Upper lobe of left lung (tissue), 6 donors: Measurements from ENCODE around the gene CBLIF. TPM values are rescaled to one million over a fixed set of nuclear protein-coding genes. Genes with fewer than 3 reads are reported as not detected.

Source experiments
- ATAC-seq, 2 donors: fragments of 200-7000 bp; cut with Tn5 transposase; one replicate each; pipeline ENCODE4 v1.9.1; 2022; ENCODE audit warnings: mild to moderate bottlenecking in 2 of 2, moderate library complexity in 2 of 2; ENCODE audit not compliant: low FRiP score in 2 of 2
- DNase-seq, 2 donors: peaks; one replicate each; pipeline ENCODE4 v3.0.0-alpha.2; 2019 to 2020
- H3K27ac ChIP-seq, 4 donors: fragments of 200-600 bp; sonication (generic); one replicate each; pipeline ENCODE4 v1.5.1; 2016 to 2019
- H3K27me3 ChIP-seq, 4 donors: fragments of 200-600 bp; sonication (generic); one replicate each; pipeline ENCODE4 v1.5.1; 2017 to 2019
- H3K36me3 ChIP-seq, 4 donors: fragments of 200-600 bp; sonication (generic); one replicate each; pipeline ENCODE4 v1.5.1; 2016 to 2019
- H3K4me1 ChIP-seq, 4 donors: fragments of 200-600 bp; sonication (generic); one replicate each; pipeline ENCODE4 v1.5.1; 2018 to 2019
- H3K4me3 ChIP-seq, 4 donors: fragments of 200-600 bp; sonication (generic); one replicate each; pipeline ENCODE4 v1.5.1; 2017 to 2019; ENCODE audit warnings: mild to moderate bottlenecking in 2 of 4, moderate library complexity in 1 of 4
- H3K9me3 ChIP-seq, 4 donors: fragments of 200-600 bp; sonication (generic); one replicate each; pipeline ENCODE4 v1.5.1; 2018 to 2019
- EP300 ChIP-seq, 4 donors: sonication (generic); formaldehyde crosslinking; IDR thresholded peaks; one replicate each; pipeline ENCODE4 v1.5.1; 2017; ENCODE audit warnings: antibody characterized with exemption in 4 of 4, control low read depth in 2 of 4
- POLR2A ChIP-seq, 4 donors: fragments of 450-650 bp; IDR thresholded peaks; one replicate each; pipeline ENCODE4 v1.5.1; 2016 to 2017; ENCODE audit warnings: antibody characterized with exemption in 4 of 4, mild to moderate bottlenecking in 2 of 4
- POLR2AphosphoS5 ChIP-seq, 2 donors: sonication (generic); formaldehyde crosslinking; IDR thresholded peaks; one replicate each; pipeline ENCODE4 v1.5.1; 2017; ENCODE audit warnings: antibody characterized with exemption in 2 of 2
- WGBS, 2 donors: methylation state at CpG; one replicate each; pipeline ENCODE4 v1.1.5; 2017 to 2018; 5-methylcytosine and 5-hydroxymethylcytosine counted together
- total RNA-seq, 6 donors: library from RNA; depleted of rRNA in 4 of 6; stranded (reverse); fragments of >200 nt in 4 of 6; gene quantifications; one replicate each; pipeline versions ENCODE4 v1.1.0 to v1.2.1, GENCODE V29; 2016 to 2021
- TF ChIP-seq, protein P1 (sequence below), 6 experiments: fragments of 450-650 bp in 4 of 6; fragments of 200-600 bp in 2 of 6; sonication (generic) in 2 of 6; IDR thresholded peaks; one replicate each; pipeline ENCODE4 v1.5.1; 2016 to 2019; ENCODE audit warnings: antibody characterized with exemption in 6 of 6
- donor health status: DM: no; HTN: no; CAD: no; lungs with moderate emphysema.
- donor health status: DM: no; HTN: yes; CAD: no; lungs with severe emphysema.

The CBLIF gene
- total RNA-seq, 6 donors from 2014 or later, result not detected

GRCh38 chr11:59801981-59802638 is 43.2 kb downstream of the CBLIF start:
- 57 to 59% methylated on average over 5 of the region's 5 CpGs for WGBS, 2 donors
- Histone ChIP-seq H3K36me3 (peaks cover 21 to 84% (median 41%) of the 10 kb centered on the region in 4 donors), H3K4me1 (peaks cover 0 to 6% (median 0%) of the 10 kb centered on the region in 4 donors), H3K4me3 (no peak overlapping the region), H3K27ac (peak overlapping the region in 2 of 4 donors; percentile 55 to 66), H3K9me3 (no peaks in the 10 kb centered on the region), H3K27me3 (no peaks in the 10 kb centered on the region)
- DNase-seq (no peak), ATAC-seq (peak; percentile 17 to 75)
- TF ChIP-seq EP300 (IDR thresholded peaks at IDR 0.05) (no peak), POLR2A (IDR thresholded peaks at IDR 0.05) (no peak), POLR2AphosphoS5 (IDR thresholded peaks at IDR 0.05) (no peak)
- TF ChIP-seq, protein P1, sequence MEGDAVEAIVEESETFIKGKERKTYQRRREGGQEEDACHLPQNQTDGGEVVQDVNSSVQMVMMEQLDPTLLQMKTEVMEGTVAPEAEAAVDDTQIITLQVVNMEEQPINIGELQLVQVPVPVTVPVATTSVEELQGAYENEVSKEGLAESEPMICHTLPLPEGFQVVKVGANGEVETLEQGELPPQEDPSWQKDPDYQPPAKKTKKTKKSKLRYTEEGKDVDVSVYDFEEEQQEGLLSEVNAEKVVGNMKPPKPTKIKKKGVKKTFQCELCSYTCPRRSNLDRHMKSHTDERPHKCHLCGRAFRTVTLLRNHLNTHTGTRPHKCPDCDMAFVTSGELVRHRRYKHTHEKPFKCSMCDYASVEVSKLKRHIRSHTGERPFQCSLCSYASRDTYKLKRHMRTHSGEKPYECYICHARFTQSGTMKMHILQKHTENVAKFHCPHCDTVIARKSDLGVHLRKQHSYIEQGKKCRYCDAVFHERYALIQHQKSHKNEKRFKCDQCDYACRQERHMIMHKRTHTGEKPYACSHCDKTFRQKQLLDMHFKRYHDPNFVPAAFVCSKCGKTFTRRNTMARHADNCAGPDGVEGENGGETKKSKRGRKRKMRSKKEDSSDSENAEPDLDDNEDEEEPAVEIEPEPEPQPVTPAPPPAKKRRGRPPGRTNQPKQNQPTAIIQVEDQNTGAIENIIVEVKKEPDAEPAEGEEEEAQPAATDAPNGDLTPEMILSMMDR (IDR thresholded peaks at IDR 0.05), result no peak

DNA sequence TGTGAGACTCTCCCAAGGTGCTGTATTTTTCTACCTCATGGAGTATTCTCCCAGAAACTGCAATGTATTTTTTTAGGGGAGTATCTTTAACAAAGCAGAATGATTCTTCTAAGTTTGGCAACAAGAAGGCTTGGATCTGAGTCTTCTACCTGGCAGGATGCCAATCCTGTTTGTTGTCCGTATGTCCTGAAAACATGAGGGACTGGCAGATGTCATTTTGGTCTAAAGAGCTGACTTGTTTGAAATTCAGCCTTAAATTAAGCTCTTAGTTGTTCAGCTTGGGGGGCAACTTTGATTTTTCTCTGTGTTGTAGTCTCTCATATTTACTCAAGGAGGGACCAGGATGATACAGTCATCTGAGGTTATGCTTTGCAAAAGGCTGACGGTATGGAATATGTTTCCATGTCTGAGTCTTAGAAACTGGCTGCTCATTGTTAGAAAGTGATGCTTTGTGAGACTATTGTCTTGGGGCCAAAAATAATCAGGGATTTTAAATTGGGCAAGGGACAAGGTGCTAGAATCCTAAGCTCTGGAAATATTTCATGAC is 44.1 kb downstream of the CBLIF start:
- Histone ChIP-seq H3K27me3 (no peaks in the 10 kb centered on the region), H3K4me1 (peaks cover 0 to 6% (median 0%) of the 10 kb centered on the region in 4 donors), H3K36me3 (peaks cover 18 to 84% (median 38%) of the 10 kb centered on the region in 4 donors), H3K27ac (peak overlapping the region in 1 of 4 donors; percentile 66), H3K4me3 (no peak overlapping the region), H3K9me3 (no peaks in the 10 kb centered on the region)
- WGBS, 2 donors, result 60 to 64% methylated on average over 2 of the region's 2 CpGs
- DNase-seq, result no peak
- ATAC-seq, result no peak
- no peak for TF ChIP-seq EP300 (IDR thresholded peaks at IDR 0.05)
- TF ChIP-seq, protein P1 (IDR thresholded peaks at IDR 0.05), result no peak
- TF ChIP-seq POLR2AphosphoS5 (IDR thresholded peaks at IDR 0.05), result no peak
- no peak for TF ChIP-seq POLR2A (IDR thresholded peaks at IDR 0.05)

- no peaks in the 10 kb centered on the region for H3K9me3 ChIP-seq
- TF ChIP-seq POLR2AphosphoS5 (IDR thresholded peaks at IDR 0.05) (no peak), EP300 (IDR thresholded peaks at IDR 0.05) (no peak), POLR2A (IDR thresholded peaks at IDR 0.05) (no peak)
- TF ChIP-seq, protein P1 (IDR thresholded peaks at IDR 0.05), result no peak
- H3K27ac ChIP-seq, result peak overlapping the region in 1 of 4 donors; percentile 66
- 88 to 92% methylated on average over 7 of the region's 7 CpGs for WGBS, 2 donors
- peaks cover 17 to 84% (median 38%) of the 10 kb centered on the region in 4 donors for H3K36me3 ChIP-seq
- DNase-seq (no peak), ATAC-seq (no peak)
- peaks cover 0 to 6% (median 0%) of the 10 kb centered on the region in 4 donors for H3K4me1 ChIP-seq
- no peaks in the 10 kb centered on the region for H3K27me3 ChIP-seq
- no peak overlapping the region for H3K4me3 ChIP-seq
Measured at GRCh38 chr11:59800390-59801025, 44.8 kb downstream of the CBLIF start.

- WGBS, 2 donors, result 59 to 80% methylated on average over 3 of the region's 3 CpGs
- no peak overlapping the region for H3K4me3 ChIP-seq
- ATAC-seq (peak; percentile 33 to 67), DNase-seq (no peak)
- peaks cover 0 to 35% (median 17%) of the 10 kb centered on the region in 4 donors for H3K4me1 ChIP-seq
- no peaks in the 10 kb centered on the region for H3K9me3 ChIP-seq
- peaks cover 22 to 96% (median 47%) of the 10 kb centered on the region in 4 donors for H3K36me3 ChIP-seq
- H3K27me3 ChIP-seq, result no peaks in the 10 kb centered on the region
- peak overlapping the region in 3 of 4 donors; percentile 14 to 49 (median 17) for H3K27ac ChIP-seq
- TF ChIP-seq EP300 (IDR thresholded peaks at IDR 0.05), result peak in 1 of 4 donors; percentile 37
- no peak for TF ChIP-seq POLR2AphosphoS5 (IDR thresholded peaks at IDR 0.05)
Measured at GRCh38 chr11:59794417-59794816, 50.9 kb downstream of the CBLIF start.

DNA sequence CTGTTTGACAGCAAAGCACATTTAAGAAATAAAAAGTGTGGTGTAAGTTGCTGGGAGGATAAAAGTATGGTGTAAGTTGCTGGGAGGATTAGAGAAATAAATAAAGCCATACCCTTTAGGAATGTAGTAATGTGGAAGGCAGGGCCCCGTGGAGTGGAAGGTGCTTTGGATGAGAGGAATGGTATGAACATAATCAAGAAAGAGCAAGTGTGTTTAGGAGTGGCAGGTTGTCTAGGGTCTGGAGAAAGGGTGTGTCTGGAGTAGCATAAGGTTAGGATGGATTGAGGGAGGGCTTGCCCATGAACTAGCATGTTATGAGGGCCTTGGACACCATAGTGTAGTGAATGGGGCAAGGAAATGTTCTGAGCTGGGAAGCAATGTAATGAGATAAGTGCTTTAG is 52.8 kb downstream of the CBLIF start:
- DNase-seq (no peak), ATAC-seq (peak; percentile 49 to 54)
- TF ChIP-seq, protein P1 (IDR thresholded peaks at IDR 0.05), result no peak
- TF ChIP-seq POLR2AphosphoS5 (IDR thresholded peaks at IDR 0.05) (no peak), POLR2A (IDR thresholded peaks at IDR 0.05) (no peak), EP300 (IDR thresholded peaks at IDR 0.05) (no peak)
- Histone ChIP-seq H3K27ac (peak overlapping the region; percentile 28 to 44 (median 38)), H3K4me3 (no peak overlapping the region), H3K9me3 (no peaks in the 10 kb centered on the region), H3K36me3 (peaks cover 14 to 98% (median 46%) of the 10 kb centered on the region in 4 donors), H3K4me1 (peaks cover 10 to 39% (median 25%) of the 10 kb centered on the region in 4 donors), H3K27me3 (no peaks in the 10 kb centered on the region)
- 54 to 69% methylated on average over 1 of the region's 1 CpG for WGBS, 2 donors
